PFSK-1 (cell line): ENCODE results near the gene SCAP.

Source experiments
- POLR2AphosphoS5 ChIP-seq: IDR thresholded peaks from 2 replicates; pipeline ENCODE4 v1.6.1; 2012; ENCODE audit warnings: low read depth, mild to moderate bottlenecking, control low read depth, low read length, moderate library complexity
- REST ChIP-seq, 2 experiments: IDR thresholded peaks; 2 replicates each; pipeline versions ENCODE4 v1.6.1 to v1.8.0; 2011 to 2012; ENCODE audit warnings: low read depth in 2 of 2, low read length in 2 of 2, control low read depth in 1 of 2, inconsistent platforms in 1 of 2, mild to moderate bottlenecking in 1 of 2, moderate library complexity in 1 of 2; ENCODE audit not compliant: insufficient read depth in 1 of 2
- TAF1 ChIP-seq: IDR thresholded peaks from 2 replicates; pipeline ENCODE4 v1.6.1; 2012; ENCODE audit warnings: low read length, control low read depth, borderline replicate concordance; ENCODE audit not compliant: insufficient read depth

DNA sequence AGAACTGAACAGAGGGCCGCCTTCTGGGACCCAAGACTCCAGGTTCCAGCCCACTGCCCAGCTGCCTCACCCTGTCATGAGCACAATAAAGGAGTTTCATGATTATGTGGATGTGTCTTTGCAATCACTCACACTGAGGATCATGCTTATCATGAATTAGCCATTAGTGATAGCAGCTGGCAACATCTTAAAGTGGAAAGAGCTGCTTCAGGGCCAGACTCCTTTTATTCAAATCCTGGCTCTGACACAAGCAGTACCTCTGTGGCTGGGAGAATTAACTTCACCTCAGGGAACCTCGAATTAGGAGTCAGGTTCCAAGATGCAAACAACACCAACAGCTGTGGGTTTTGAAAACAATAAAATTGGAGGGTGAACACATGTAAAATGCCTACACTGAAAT lies 6.6 kb upstream of the SCAP start:
- TF ChIP-seq POLR2AphosphoS5 (no peak), REST (IDR thresholded peaks at IDR 0.05; ENCODE audit: insufficient read depth in 1 of 2, low read depth in 2 of 2, low read length in 2 of 2) (no peak), TAF1 (no peak)
